Body of pancreas (tissue), 4 donors: ENCODE data around the gene GPT2.

Experiments used
- CTCF ChIP-seq, 7 experiments: fragments of 450-650 bp in 4 of 7; fragments of 200-600 bp in 3 of 7; sonication (generic) in 3 of 7; IDR thresholded peaks; one replicate each; pipeline ENCODE4 v1.5.1; 2016 to 2019; ENCODE audit warnings: antibody characterized with exemption in 7 of 7
- POLR2A ChIP-seq, 3 donors: fragments of 450-650 bp; IDR thresholded peaks; one replicate each; pipeline ENCODE4 v1.6.1; 2016; ENCODE audit warnings: antibody characterized with exemption in 3 of 3, mild to moderate bottlenecking in 2 of 3

- TF ChIP-seq POLR2A (IDR thresholded peaks at IDR 0.05) (no peak), CTCF (IDR thresholded peaks at IDR 0.05) (no peak)
Measured at GRCh38 chr16:46873201-46873600, 11.0 kb upstream of the GPT2 start.
